Sigmoid colon (tissue), 7 donors: ENCODE measurements around the gene SF3B2. TPM values are rescaled to one million over a fixed set of nuclear protein-coding genes. Genes with fewer than 3 reads are reported as not detected.

Experiments used
- DNase-seq: peaks from one replicate; pipeline ENCODE4 v3.0.0-alpha.2; 2019
- H3K27ac ChIP-seq, 4 donors: fragments of 200-600 bp; sonication (generic); one replicate each; pipeline ENCODE4 v1.5.1; 2016 to 2019; ENCODE audit warnings: mild to moderate bottlenecking in 1 of 4
- H3K27me3 ChIP-seq, 3 donors: fragments of 200-600 bp; sonication (generic); one replicate each; pipeline ENCODE4 v1.5.1; 2019; ENCODE audit warnings: mild to moderate bottlenecking in 1 of 3
- H3K36me3 ChIP-seq, 4 donors: fragments of 200-600 bp; sonication (generic); one replicate each; pipeline ENCODE4 v1.5.1; 2016 to 2019
- H3K4me1 ChIP-seq, 4 donors: fragments of 200-600 bp; sonication (generic); one replicate each; pipeline ENCODE4 v1.5.1; 2017 to 2019
- H3K4me3 ChIP-seq, 4 donors: fragments of 200-600 bp; sonication (generic); one replicate each; pipeline ENCODE4 v1.5.1; 2017 to 2019; ENCODE audit warnings: mild to moderate bottlenecking in 2 of 4, moderate library complexity in 1 of 4
- H3K9me3 ChIP-seq, 4 donors: fragments of 200-600 bp in 3 of 4; sonication (generic) in 3 of 4; one replicate each; pipeline versions ENCODE4 v1.5.1 to v1.6.1; 2013 to 2019
- CTCF ChIP-seq, 4 experiments: fragments of 450-650 bp in 3 of 4; fragments of 200-600 bp in 1 of 4; IDR thresholded peaks; one replicate each; pipeline ENCODE4 v1.5.1; 2016 to 2019; ENCODE audit warnings: antibody characterized with exemption in 4 of 4, mild to moderate bottlenecking in 3 of 4, moderate library complexity in 2 of 4
- EP300 ChIP-seq, 4 donors: sonication (generic); formaldehyde crosslinking; IDR thresholded peaks; one replicate each; pipeline ENCODE4 v1.6.1; 2017; ENCODE audit warnings: antibody characterized with exemption in 4 of 4
- POLR2A ChIP-seq, 2 donors: fragments of 450-650 bp; IDR thresholded peaks; one replicate each; pipeline ENCODE4 v1.6.1; 2016; ENCODE audit warnings: antibody characterized with exemption in 2 of 2, mild to moderate bottlenecking in 2 of 2, moderate library complexity in 2 of 2
- POLR2AphosphoS5 ChIP-seq, 4 donors: sonication (generic); formaldehyde crosslinking; IDR thresholded peaks; one replicate each; pipeline ENCODE4 v1.6.1; 2017; ENCODE audit warnings: antibody characterized with exemption in 4 of 4
- WGBS, 2 donors: extraction: QIAGEN DNeasy Blood & Tissue Kit; methylation state at CpG; one replicate each; pipeline ENCODE4 v1.1.7; 2013; 5-methylcytosine and 5-hydroxymethylcytosine counted together
- intact Hi-C: fragments of 100-400 bp; cut with DNase I; formaldehyde crosslinking; loops from one replicate; pipeline ENCODE4 v1.15.1; 2023
- polyA plus RNA-seq, 3 donors: library from polyadenylated mRNA; stranded (reverse); fragments of 200-250 nt; gene quantifications; one replicate each; pipeline ENCODE4 v1.2.3, GENCODE V29; 2013
- total RNA-seq, 4 donors: library from RNA; depleted of rRNA; stranded (reverse); fragments of >200 nt; gene quantifications; one replicate each; pipeline ENCODE4 v1.1.0, GENCODE V29; 2016
- donor health status: healthy with polysubstance abuse.
- donor health status: Bipolar disorder and iron deficiency.
- donor health status: healthy.

SF3B2 gene
- total RNA-seq (100 to 1,000 TPM in 2 of 4 donors, 10 to 100 TPM in 2; 75.5 to 122 (median 102) TPM), polyA plus RNA-seq (100 to 1,000 TPM in 1 of 3 donors, 10 to 100 TPM in 2; 71.7 to 119 (median 91.9) TPM)

GRCh38 chr11:66051766-66052663, at the start of gene SF3B2:
Gene SF3B2 (plus strand): TSS chr11:66052364. CDS start chr11:66052385, 21 bp downstream.
- Histone ChIP-seq H3K4me3 (peak within 1 kb of the TSS; percentile 85 to 98 (median 91)), H3K36me3 (peaks cover 20 to 36% (median 26%) of the 10 kb centered on the region in 4 donors), H3K27me3 (peaks cover 14 to 26% (median 21%) of the 10 kb centered on the region in 3 donors), H3K27ac (peak within 1 kb of the TSS; percentile 84 to 90 (median 87)), H3K4me1 (peaks cover 0 to 33% (median 23%) of the 10 kb centered on the region in 4 donors), H3K9me3 (no peaks in the 10 kb centered on the region)
- WGBS, 2 donors, result 0% methylated on average over 84 of the region's 84 CpGs
- intact Hi-C loops, result loop anchor here (5.0 kb wide), 1 partner anchor 50 kb away; the partner anchor contains the start of genes BANF1 and EIF1AD
- DNase-seq, result peak; percentile 99
- TF ChIP-seq POLR2AphosphoS5 (IDR thresholded peaks at IDR 0.05) (peak; percentile 61 to 87 (median 82)), EP300 (IDR thresholded peaks at IDR 0.05) (no peak), POLR2A (IDR thresholded peaks at IDR 0.05) (peak; percentile 48 to 50)

GRCh38 chr11:66002648-66003225, 49.4 kb upstream of the SF3B2 start:
- peaks cover 0 to 31% (median 26%) of the 10 kb centered on the region in 4 donors for H3K4me1 ChIP-seq
- peak overlapping the region; percentile 66 to 85 (median 72) for H3K4me3 ChIP-seq
- WGBS, 2 donors, result 0 to 1% methylated on average over 40 of the region's 40 CpGs
- intact Hi-C loops, result loop anchor here (1.0 to 5.0 kb wide), 3 partner anchors 41 to 115 kb away; partner anchors contain the start of genes FIBP, SART1 and SF3B2
- TF ChIP-seq POLR2A (IDR thresholded peaks at IDR 0.05), result no peak
- TF ChIP-seq CTCF (IDR thresholded peaks at IDR 0.05), result no peak
- peak in 2 of 4 donors; percentile 4 to 32 for TF ChIP-seq POLR2AphosphoS5 (IDR thresholded peaks at IDR 0.05)
- H3K36me3 ChIP-seq, result peaks cover 26 to 50% (median 31%) of the 10 kb centered on the region in 4 donors
- DNase-seq, result peak; percentile 82
- H3K27ac ChIP-seq, result peak overlapping the region; percentile 86 to 94 (median 92)
- H3K27me3 ChIP-seq, result no peaks in the 10 kb centered on the region
- H3K9me3 ChIP-seq, result no peaks in the 10 kb centered on the region

GRCh38 chr11:66003291-66003690, 48.9 kb upstream of the SF3B2 start:
- no peak for DNase-seq

GRCh38 chr11:66004186-66004585, 48.0 kb upstream of the SF3B2 start:
- no peak for DNase-seq
- WGBS, 2 donors, result 72 to 89% methylated on average over 4 of the region's 4 CpGs
- TF ChIP-seq POLR2A (IDR thresholded peaks at IDR 0.05) (no peak), CTCF (IDR thresholded peaks at IDR 0.05) (no peak), POLR2AphosphoS5 (IDR thresholded peaks at IDR 0.05) (no peak), EP300 (IDR thresholded peaks at IDR 0.05) (no peak)
- Histone ChIP-seq H3K9me3 (no peaks in the 10 kb centered on the region), H3K36me3 (peaks cover 17 to 35% (median 17%) of the 10 kb centered on the region in 4 donors), H3K27ac (no peak overlapping the region), H3K27me3 (no peaks in the 10 kb centered on the region), H3K4me3 (no peak overlapping the region), H3K4me1 (peaks cover 0 to 30% (median 26%) of the 10 kb centered on the region in 4 donors)
- intact Hi-C loops, result loop anchor here (5.0 kb wide), 2 partner anchors 48 to 117 kb away; partner anchors contain the start of genes FIBP and SF3B2

More at GRCh38 chr11:66003291-66003690, 48.9 kb upstream of the SF3B2 start:
- TF ChIP-seq EP300 (IDR thresholded peaks at IDR 0.05) (no peak), CTCF (IDR thresholded peaks at IDR 0.05) (no peak), POLR2A (IDR thresholded peaks at IDR 0.05) (no peak), POLR2AphosphoS5 (IDR thresholded peaks at IDR 0.05) (no peak)
- H3K36me3 ChIP-seq, result peaks cover 26 to 44% (median 26%) of the 10 kb centered on the region in 4 donors
- H3K27me3 ChIP-seq, result no peaks in the 10 kb centered on the region
- H3K4me3 ChIP-seq, result peak overlapping the region; percentile 66 to 85 (median 72)
- H3K4me1 ChIP-seq, result peaks cover 0 to 31% (median 26%) of the 10 kb centered on the region in 4 donors
- 48 to 80% methylated on average over 6 of the region's 6 CpGs for WGBS, 2 donors
- no peaks in the 10 kb centered on the region for H3K9me3 ChIP-seq
- H3K27ac ChIP-seq, result peak overlapping the region; percentile 86 to 94 (median 92)
- intact Hi-C loops, result loop anchor here (5.0 kb wide), 2 partner anchors 49 to 116 kb away; partner anchors contain the start of genes FIBP and SF3B2
